ENCODE data around the gene ZNF362.

Gene ZNF362

DNA sequence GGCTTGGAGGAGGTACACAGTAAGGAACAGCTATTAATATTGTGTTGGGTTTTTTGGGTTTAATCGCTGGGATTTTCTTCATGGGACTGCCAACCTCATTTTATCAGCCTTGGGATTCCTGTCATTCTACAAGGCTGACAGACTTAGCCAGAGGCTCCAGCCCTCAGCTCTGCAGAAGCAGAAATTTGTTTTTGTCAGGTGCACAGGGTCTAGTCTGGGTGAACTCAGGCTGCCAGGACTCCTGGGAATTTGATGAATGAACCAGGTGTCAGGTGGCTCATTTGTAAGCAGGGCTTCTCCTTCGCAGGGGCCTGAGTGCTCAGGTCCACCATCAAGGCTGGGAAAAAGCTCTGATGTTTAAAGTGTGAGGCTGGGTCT lies 11.5 kb upstream of the ZNF362 start:
- no peak for DNase-seq (ENCODE audit: low read depth)

GRCh38 chr1:33246171-33246570 lies 10.1 kb upstream of the ZNF362 start:
- DNase-seq (ENCODE audit: low read depth), result no peak

GRCh38 chr1:33247545-33247944 lies 8.7 kb upstream of the ZNF362 start:
- no peak for DNase-seq (ENCODE audit: low read depth)

DNA sequence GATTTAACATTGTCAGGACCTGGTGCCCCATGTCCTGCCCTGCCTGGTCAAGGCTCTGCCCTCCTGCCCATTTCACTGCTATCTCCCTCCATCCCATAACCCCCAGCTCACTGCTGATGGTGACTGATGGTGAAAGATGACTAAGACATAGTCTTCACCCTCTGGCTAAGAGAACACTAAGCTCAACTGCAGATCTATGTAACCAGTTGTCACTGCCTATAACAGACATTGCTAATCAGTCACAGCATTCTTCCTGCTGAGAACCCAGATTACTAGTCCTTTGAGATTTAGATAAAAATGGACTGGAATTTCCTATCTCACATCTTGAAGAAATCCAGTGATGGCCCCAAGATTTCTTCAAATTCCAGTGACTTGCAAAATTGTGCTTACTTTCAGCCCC lies 8.0 kb upstream of the ZNF362 start:
- no peak for DNase-seq (ENCODE audit: low read depth)

GRCh38 chr1:33249422-33249821 lies 6.9 kb upstream of the ZNF362 start:
- DNase-seq (ENCODE audit: low read depth), result no peak

DNA sequence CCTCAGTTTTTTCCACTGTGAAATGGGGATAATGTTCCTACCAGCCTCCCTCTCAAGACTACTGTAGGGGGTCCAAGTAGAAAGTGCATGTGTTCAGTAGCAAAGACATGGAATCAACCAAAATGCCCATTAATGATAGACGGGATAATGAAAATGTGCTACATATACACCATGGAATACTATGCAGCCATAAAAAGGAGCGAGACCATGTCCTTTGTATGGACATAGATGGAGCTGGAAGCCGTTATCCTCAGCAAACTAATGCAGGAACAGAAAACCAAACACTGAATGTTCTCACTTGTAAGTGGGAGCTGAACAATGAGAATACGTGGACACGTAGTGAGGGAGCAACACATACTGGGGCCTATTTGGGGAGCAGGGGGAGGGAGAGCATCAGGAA lies 6.1 kb upstream of the ZNF362 start:
- no peak for DNase-seq (ENCODE audit: low read depth)

DNA sequence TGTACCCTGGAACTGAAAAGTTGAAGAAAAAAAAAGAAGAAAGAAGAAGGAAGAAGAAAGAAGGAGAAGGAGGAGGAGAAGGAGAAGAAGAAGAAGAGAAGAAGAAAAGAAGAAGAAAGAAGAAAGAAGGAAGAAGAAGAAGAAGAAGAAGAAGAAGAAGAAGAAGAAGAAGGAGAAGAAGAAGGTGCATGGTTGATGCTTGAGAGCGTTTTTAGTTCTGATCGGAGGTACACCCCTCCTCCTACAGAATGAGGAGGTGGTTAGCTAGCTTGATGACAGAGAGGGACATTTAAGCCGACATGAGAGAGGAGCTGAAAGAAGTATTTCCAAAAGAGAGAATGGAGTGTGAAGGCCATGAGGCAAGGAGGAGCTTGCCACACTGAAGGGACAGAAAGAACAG lies 5.6 kb upstream of the ZNF362 start:
- no peak for DNase-seq (ENCODE audit: low read depth)

GRCh38 chr1:33254491-33254890 lies 1.8 kb upstream of the ZNF362 start:
- DNase-seq (ENCODE audit: low read depth), result no peak

DNA sequence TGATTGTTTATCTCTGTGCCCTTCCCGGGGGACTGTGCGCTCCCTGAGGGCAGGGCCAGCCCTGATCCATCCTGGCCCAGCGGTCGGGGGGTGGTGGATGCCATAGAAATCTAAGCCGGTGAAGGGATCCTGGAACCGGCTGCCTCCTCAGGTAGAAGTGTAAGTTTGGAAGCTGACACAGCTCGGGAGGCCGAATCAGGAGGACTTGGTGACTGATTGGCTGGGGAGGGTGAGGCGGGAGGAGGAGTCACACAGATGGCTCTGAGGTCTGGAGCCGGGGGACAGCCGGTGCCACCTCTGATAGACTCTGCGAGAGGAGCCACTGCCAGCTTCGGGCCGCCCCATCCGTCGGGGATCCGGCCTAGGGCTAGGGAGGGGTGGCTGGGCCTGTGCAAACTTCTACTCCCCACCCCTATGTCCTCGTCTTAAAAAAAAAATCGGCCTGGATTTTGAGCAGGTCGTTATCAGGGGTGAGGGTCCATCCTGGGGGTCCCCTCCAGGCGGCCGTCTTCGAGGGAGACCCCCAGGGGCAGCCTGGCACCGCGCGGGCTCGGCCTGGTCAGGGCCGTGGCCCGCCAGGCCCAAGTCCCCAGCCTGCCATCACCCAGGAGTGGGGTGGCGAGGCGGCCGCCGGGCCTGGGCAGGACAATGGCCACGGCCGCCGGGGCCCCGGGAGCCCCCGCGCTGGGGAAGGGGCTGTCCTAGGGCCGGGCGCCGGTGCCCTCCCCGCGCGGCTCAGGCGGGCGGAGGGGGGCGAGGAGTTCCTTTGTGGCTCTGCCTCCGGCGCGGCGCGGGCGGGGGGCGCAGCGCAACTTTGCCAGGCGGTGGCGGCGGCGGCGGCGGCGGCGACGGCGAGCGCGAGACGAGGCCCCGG lies 708 bp upstream of the ZNF362 start:
- no peak for DNase-seq (ENCODE audit: low read depth)

GRCh38 chr1:33256221-33256470 lies 146 bp upstream of the ZNF362 start:
- no peak for DNase-seq (ENCODE audit: low read depth)

- no peak for DNase-seq (ENCODE audit: low read depth)
These were observed 997 bp downstream of the ZNF362 start for GRCh38 chr1:33257207-33257771.

DNA sequence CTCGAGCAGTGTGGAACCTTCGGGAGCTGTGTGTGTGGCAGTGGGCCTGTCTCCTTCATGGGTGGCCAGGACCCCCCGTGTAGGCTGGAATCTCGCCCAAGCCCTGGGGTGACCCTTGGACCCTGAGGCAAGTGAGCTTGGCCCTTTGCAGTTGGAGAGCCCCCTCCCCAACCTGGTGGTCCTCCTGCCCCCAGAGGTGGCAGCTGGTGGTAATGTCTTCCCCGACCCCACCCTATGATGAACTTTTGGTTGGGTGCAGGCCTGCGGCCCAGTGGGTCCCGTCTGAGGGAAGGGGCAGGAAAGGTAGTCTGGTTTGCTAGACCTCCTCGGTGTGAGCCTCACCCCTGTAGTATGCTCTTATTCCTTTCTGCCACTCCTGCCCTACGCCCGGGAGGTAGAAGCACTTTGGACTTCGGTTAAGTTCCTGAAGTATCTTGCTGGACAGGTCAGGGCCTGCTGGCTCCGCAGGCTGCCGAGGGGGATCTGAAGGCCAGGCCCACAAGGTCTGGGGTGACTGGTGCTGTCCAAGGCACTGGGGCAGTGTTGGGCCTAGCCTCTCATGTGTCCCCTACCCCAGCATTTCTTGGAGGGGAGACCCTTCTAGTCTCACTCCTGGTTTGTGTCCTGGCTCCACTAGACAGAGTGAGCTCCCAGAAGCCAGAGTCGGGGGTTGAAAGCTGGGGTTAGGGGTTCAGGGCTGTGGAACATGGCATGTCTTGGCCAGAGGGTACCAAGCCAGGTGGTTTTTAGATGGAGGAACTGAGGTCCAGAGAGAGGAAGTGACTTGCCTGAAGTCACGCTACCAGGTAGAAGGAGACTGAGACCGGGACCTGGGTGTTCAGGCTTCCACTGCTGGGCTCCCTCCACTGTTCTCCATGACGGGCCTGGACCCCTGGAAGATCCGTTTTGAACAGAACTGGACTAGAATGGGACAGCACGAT lies 1.8 kb downstream of the ZNF362 start:
- no peak for DNase-seq (ENCODE audit: low read depth)

DNA sequence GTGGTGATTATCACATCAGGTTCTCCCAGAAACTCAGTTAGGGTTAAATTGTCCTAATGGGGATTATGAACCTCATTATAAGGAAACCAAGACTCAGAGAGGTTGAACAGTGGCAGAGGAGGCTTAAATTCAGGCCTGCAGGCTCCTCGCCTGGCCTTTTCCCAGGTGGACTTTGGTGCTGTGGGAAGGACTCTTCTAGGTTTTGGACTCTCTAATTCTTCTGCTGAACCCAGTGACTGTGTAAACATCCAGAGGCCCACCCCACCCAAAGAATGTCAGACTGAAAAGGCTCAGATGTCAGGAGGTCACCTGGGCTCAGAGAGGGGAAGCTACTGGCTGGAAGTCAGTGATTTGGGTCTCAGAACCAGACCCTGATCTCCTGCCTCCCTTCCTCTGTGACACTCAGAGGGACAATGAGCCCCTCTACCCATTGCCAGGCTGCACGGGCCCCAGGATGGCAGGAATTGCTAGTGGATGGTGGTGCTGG lies 2.5 kb downstream of the ZNF362 start:
- DNase-seq (ENCODE audit: low read depth), result no peak

GRCh38 chr1:33259879-33260278 lies 3.6 kb downstream of the ZNF362 start:
- DNase-seq (ENCODE audit: low read depth), result no peak

DNA sequence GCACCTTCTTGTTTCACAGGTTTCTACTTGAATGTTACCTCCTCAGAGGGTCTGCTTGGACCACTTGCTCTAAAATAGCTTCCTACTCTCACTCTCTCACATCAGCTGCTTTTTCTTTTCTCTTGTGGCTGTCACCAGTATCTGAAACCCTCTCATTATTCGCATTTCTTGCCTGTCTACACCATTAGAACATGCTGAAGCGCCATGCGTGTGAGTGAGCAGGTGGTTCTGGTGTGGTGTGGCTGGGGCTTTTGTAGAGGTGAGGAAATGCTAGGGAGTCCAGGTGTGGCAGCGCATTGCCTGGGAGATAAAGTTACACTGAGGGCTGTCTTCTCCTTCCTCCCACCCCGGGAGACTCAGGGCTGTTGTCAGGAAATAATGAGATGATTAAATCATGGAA lies 4.1 kb downstream of the ZNF362 start:
- no peak for DNase-seq (ENCODE audit: low read depth)

DNA sequence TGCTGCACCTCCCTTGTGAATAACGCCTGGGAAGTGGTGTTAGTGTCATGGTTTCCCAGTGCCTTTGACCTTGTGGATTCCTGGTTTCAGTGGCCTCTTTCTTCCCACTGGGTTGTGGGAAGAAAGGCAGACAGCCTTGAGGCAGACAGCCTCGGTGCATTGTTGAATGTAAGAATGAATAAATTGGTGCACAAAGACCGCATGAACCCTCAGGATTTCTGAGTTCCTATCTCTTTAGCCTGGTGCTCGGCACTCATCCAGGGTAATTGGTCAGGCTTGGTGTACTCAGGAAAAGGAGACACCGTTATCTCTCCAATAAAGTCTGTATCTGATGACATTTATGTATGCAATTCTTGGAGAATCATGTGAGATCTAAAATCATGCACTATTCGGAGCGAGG lies 5.1 kb downstream of the ZNF362 start:
- no peak for DNase-seq (ENCODE audit: low read depth)

- no peak for DNase-seq (ENCODE audit: low read depth)
These were observed 7.7 kb downstream of the ZNF362 start for GRCh38 chr1:33263890-33264504.

DNA sequence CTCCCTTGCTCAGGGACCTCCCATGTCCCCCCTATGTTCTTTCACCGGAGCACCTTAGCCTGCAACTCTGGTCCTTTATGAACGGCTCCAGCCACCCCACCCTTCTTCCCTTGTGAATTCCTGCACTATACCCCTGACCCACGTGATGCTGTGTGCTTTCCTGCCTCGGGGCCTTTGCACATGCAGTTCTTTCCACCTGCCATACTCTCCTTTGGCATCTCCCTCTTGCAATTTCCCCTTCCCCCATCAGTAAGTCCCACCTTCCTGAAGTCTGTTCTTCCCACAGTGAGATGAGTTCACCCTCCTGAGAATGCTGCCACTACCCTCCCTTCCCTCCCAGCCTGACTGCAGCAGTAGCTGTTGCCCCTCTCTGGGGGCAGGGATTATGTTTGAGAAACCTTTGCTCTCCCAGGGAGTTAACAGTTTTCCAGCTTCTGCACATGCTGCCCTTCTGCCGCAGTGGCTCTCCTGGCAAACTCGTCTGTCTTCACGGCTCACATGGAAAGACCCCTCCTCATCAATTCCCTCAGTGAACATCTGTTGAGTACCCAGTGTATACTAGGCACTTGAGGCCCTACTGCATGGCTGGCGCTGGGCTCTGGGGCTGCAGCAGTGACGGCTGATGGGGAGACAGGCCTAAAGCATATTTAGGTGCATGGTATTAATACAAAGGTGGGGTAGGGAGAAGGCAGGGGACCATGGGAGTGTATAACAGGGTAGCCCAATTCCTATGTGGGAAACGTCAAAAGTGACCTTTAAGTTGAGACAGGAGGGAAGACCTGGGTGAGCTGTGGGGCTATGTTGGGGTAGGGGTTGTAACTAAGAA lies 9.7 kb downstream of the ZNF362 start:
- DNase-seq (ENCODE audit: low read depth), result no peak

- no peak for DNase-seq (ENCODE audit: low read depth)
These were observed 10.5 kb downstream of the ZNF362 start for GRCh38 chr1:33266766-33267165.

GRCh38 chr1:33267468-33268205 lies 11.3 kb downstream of the ZNF362 start:
- DNase-seq (ENCODE audit: low read depth), result no peak

- no peak for DNase-seq (ENCODE audit: low read depth)
These were observed 12.2 kb downstream of the ZNF362 start for GRCh38 chr1:33268457-33268856.

Measured in T-helper 22 cell (primary cell).